Epithelial cell of prostate (primary cell): ENCODE data around the gene RGS3.

ENCODE experiments used
- DNase-seq: peaks from one replicate; pipeline ENCODE4 v3.0.0-alpha.2; 2011; ENCODE audit warnings: low read depth, low spot score
- H3K27ac ChIP-seq: fragments of 450-650 bp; 2 replicates; pipeline ENCODE4 v1.5.1; 2017; ENCODE audit warnings: mild to moderate bottlenecking

RGS3 gene

DNA sequence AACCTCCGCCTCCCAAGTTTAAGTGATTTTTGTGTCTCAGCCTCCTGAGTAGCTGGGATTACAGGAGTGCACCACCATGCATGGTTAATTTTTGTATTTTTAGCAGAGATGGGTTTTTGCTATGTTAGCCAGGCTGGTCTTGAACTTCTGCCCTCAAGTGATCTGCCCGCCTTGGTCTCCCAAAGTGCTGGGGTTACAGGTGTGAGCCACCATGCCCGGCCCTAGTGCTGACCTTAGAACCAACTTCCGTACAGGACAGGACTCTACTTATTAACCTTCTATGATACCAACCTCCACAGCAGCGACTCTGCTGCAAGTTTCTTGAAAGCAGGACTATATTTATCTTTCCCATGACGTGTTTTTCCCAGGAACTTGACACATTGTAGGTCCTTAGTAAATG is 176.9 kb downstream of the RGS3 start:
- H3K27ac ChIP-seq = no peak overlapping the region
- no peak for DNase-seq

DNA sequence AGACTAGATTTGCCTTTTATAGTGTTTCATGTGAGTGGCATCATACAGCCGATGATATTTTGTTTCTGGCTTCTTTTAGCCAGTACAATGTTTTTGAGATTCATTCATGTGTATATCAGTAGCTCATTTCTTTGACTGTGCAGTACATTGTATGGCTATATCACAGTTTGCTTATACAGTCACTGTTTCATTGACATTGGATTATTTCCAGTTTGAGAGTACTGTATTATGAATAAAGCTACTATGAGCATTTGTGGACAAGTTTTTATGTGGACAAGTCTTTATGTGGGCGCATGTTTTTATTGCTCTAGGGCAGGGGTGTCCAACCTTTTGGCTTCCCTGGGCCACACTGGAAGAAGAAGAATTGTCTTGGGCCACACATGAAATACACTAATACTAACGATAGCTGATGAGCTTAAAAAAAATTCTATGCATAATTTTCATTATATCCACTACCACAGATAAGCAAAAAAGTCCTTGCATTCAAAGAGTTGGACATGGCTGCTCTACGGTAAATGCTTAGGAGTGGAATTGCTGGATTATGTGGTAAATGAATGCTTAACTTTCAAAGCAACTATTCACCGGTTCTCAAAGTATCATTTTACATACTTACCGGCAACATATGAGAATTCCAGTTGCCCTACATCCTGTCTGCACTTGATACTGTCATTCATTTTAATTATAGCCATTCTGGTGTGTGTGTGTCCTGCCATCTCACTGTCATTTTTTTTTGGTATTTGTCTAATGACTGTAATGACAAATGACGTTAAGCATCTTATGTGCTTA is 177.8 kb downstream of the RGS3 start:
- no peak for DNase-seq
- H3K27ac ChIP-seq = no peak overlapping the region

DNA sequence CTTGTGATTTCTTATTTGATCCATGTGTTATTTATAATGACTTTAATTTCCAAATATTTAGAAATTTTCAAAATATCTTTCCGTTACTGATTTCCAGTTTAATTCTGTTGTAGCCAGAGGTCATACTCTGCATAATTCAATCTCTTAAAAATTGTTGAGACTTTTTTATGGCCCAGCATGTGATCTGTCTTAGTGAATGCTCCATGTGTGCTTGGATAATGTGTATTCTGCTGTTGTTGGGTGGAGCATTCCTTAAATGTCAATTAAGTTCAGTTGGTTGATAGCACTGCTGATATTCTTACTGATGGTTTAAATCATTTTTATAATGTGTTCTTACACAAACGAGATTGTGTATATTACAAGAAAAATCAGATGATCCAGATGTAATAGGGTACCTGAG is 180.8 kb downstream of the RGS3 start:
- no peak overlapping the region for H3K27ac ChIP-seq
- DNase-seq = no peak

DNA sequence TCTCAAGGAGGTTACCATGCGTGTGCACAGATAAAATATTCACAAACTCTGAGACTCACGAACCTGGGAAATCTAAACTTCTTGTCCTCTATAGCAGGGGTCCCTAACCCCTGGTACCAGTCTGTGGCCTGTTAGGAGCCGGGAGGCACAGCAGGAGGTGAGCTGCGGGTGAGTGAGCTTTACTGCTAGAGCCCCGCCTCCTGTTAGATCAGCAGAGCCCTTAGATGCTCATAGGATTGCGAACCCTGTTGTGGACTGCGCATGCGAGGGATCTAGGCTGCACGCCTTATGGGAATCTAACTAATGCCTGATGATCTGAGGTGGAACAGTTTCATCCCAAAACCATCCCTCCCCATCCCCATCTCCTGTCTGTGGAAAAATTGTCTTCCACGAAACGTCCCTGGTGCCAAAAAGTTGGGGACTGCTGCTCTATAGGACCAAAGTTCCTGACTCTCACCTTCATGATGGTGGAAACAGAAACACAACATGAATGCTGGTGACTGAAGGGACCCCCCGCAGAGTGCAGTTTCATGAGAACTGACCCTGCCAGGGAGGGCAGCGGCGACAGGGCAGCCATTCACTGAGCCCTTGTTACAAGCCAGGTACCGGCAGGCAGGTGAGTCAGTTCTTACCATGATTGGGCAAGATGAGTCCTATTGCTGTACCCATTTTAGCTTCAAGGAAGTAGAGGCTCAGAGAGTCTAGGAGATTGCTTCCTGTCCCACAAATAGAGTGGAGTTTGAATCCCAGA is 181.9 kb downstream of the RGS3 start:
- no peak overlapping the region for H3K27ac ChIP-seq
- DNase-seq = no peak

DNA sequence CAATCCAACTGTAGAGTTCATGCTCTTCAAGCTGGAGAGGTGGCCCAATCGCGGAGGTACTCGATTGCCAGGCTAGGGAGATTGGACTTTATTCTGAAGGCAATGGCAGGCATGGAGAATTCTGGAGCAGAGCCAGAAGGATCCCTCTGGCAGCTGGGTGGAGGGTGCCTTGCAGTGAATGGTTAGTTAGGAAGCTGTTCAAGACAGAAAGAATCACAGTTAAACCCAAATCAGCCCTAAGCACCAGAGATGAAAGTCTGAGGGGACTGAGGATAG is 182.4 kb downstream of the RGS3 start:
- H3K27ac ChIP-seq = no peak overlapping the region
- no peak for DNase-seq

DNA sequence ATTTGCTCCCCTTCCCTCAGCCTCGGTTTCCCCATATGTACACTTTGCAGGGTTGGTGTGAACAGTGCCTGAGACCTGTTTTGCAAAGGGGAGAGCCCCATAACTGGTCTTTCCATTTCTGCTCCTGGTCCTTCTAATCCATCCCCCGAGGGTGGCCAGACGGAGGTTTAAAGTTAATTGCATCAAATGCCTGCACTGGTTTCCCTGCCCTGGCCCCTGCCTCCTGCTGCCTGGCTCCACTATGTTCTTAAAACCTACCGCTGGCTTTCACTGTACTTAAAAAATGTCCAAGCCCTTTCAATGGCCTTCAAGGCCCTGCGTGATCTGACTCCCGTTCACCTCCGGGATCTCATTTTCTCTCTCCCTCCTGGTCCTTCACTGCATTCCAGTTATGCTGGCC is 183.0 kb downstream of the RGS3 start:
- H3K27ac ChIP-seq = no peak overlapping the region
- no peak for DNase-seq
